GM12873 (cell line): ENCODE measurements around the gene CACNA1B.

Source experiments
- CTCF ChIP-seq: IDR thresholded peaks from 2 replicates; pipeline ENCODE4 v1.5.1; 2012; ENCODE audit warnings: low read depth, mild to moderate bottlenecking, moderate library complexity, low read length, control low read depth; ENCODE audit not compliant: insufficient read depth; ENCODE audit errors: missing control alignments

The CACNA1B gene

GRCh38 chr9:137924761-137925369, 47.3 kb downstream of the CACNA1B start:
- TF ChIP-seq CTCF: no peak

- TF ChIP-seq CTCF: no peak
Measured at GRCh38 chr9:137943655-137944054, 66.1 kb downstream of the CACNA1B start.

- TF ChIP-seq CTCF: no peak
Measured at GRCh38 chr9:137945581-137945980, 68.0 kb downstream of the CACNA1B start.

GRCh38 chr9:137946993-137947392, 69.4 kb downstream of the CACNA1B start:
- no peak for TF ChIP-seq CTCF

- no peak for TF ChIP-seq CTCF
Measured at GRCh38 chr9:137948642-137949041, 71.1 kb downstream of the CACNA1B start.

GRCh38 chr9:137949260-137949659, 71.7 kb downstream of the CACNA1B start:
- no peak for TF ChIP-seq CTCF

- no peak for TF ChIP-seq CTCF
Measured at GRCh38 chr9:137951107-137951506, 73.5 kb downstream of the CACNA1B start.
